ENCODE measurements around the gene TMEM131L. TPM values are rescaled to one million over a fixed set of nuclear protein-coding genes. Genes with fewer than 3 reads are reported as not detected.

Gene TMEM131L
- total RNA-seq, 1 experiment from 2014 or later, result 14.6 TPM

DNA sequence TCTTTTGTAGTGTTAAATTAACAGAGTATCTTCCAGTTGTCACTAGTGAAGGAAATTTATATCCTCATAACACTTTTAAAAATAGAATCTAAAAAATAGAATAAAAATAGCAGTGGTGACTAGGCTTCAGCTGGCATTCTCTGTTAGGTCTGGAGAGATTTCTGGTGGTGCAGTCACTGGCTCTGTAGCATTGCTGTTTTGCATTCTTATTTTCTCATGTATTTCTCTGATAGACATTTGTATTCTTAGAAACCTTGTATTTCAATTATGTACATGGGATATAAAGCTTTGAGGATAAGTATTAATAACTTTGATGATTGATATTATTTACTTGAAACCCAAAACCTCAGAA lies 87.6 kb downstream of the TMEM131L start:
- no peaks in the 10 kb centered on the region for H3K79me2 ChIP-seq (ENCODE audit: insufficient read depth, low read length)
- no peak overlapping the region for H3K23ac ChIP-seq (ENCODE audit: insufficient read length, low read depth, low read length)
- H3K9ac ChIP-seq (ENCODE audit: extremely low read depth, insufficient read length, low read length), result no peak overlapping the region
- Mint-ChIP-seq H3K4me3 (no peak overlapping the region), H3K27me3 (ENCODE audit: low read depth) (no peaks in the 10 kb centered on the region), H3K36me3 (ENCODE audit: insufficient read depth in 1 of 3, low read depth in 3 of 3) (peaks cover 3 to 9% (median 5%) of the 10 kb centered on the region in 3 experiments; a peak in 5 of 7 replicates), H3K9me3 (no peaks in the 10 kb centered on the region), H3K4me1 (peaks cover 3 to 8% of the 10 kb centered on the region in 2 experiments), H3K27ac (peak overlapping the region in 1 of 3 experiments; percentile 80; a peak in 1 of 7 replicates)
- no peak overlapping the region for H3K4ac ChIP-seq (ENCODE audit: low read depth, low read length)
- H3K27ac ChIP-seq (ENCODE audit: insufficient read length, low read depth, low read length), result no peak overlapping the region
- H3K79me1 ChIP-seq (ENCODE audit: insufficient read depth, low read depth, low read length, poor library complexity, severe bottlenecking), result no peaks in the 10 kb centered on the region
- H4K5ac ChIP-seq (ENCODE audit: insufficient read length, low read depth, low read length), result no peak overlapping the region
- no peaks in the 10 kb centered on the region for H4K20me1 ChIP-seq (ENCODE audit: control insufficient read depth, insufficient read depth, insufficient read length)
- H3K4me1 ChIP-seq (ENCODE audit: insufficient read depth, low read length), result no peaks in the 10 kb centered on the region
- no peak overlapping the region for H2BK120ac ChIP-seq (ENCODE audit: low read depth, low read length, poor library complexity, severe bottlenecking)
- no peak overlapping the region for H4K8ac ChIP-seq (replicated peaks; ENCODE audit: insufficient read length, low read depth, low read length)
- H4K91ac ChIP-seq (ENCODE audit: insufficient read length, low read depth, low read length), result no peak overlapping the region
- no peak overlapping the region for H2BK15ac ChIP-seq (ENCODE audit: low read depth, low read length)
- no peak overlapping the region for H2BK5ac ChIP-seq (ENCODE audit: insufficient read length, low read length)
- H2BK20ac ChIP-seq (ENCODE audit: low read depth, low read length, poor library complexity, severe bottlenecking), result no peak overlapping the region
- no peak overlapping the region for H3K56ac ChIP-seq (ENCODE audit: insufficient read length, low read depth, low read length)
- no peak for DNase-seq
- H2AFZ ChIP-seq (ENCODE audit: low read length), result no peak overlapping the region
- no peak overlapping the region for H3T11ph ChIP-seq (ENCODE audit: low read length)
- no peak overlapping the region for H2BK12ac ChIP-seq (ENCODE audit: insufficient read length, low read depth, low read length)
- H3K14ac ChIP-seq (ENCODE audit: insufficient read depth, low read length), result no peak overlapping the region
- H3K27me3 ChIP-seq (ENCODE audit: insufficient read depth, low read length), result no peaks in the 10 kb centered on the region
- H3K18ac ChIP-seq (ENCODE audit: insufficient read length, low read depth, low read length), result no peak overlapping the region
- no peak for TF ChIP-seq CTCF (conservative IDR thresholded peaks at IDR 0.05)
- no peak overlapping the region for H3K4me2 ChIP-seq (ENCODE audit: insufficient read depth, insufficient read length, low read length)
- no peaks in the 10 kb centered on the region for H3K23me2 ChIP-seq (ENCODE audit: insufficient read length, low read depth, low read length, poor library complexity, severe bottlenecking)
- H2AK5ac ChIP-seq (ENCODE audit: insufficient read length, low read length), result no peak overlapping the region
- H3K9me3 ChIP-seq (ENCODE audit: control insufficient read depth, low read depth, low read length), result no peaks in the 10 kb centered on the region

Data from H9 (cell line).